ENCODE data around the gene KLHL12. TPM values are rescaled to one million over a fixed set of nuclear protein-coding genes. Genes with fewer than 3 reads are reported as not detected.

KLHL12 gene
- total and polyA plus RNA-seq, 4 donors = 12.4 to 25.6 (median 22.5) TPM

GRCh38 chr1:202964791-202965410 is 37.9 kb upstream of the KLHL12 start:
- Histone ChIP-seq H3K36me3 (ENCODE audit: control insufficient read depth in 4 of 4, insufficient read depth in 4 of 4, low read length in 4 of 4) (peaks cover 0 to 18% (median 7%) of the 10 kb centered on the region in 4 donors), H3K27ac (ENCODE audit: low read depth in 1 of 2, low read length in 1 of 2) (peak overlapping the region in 1 of 2 donors; percentile 97), H3K9ac (ENCODE audit: insufficient read depth in 1 of 2, low read length in 2 of 2) (no peak overlapping the region), H3K4me1 (ENCODE audit: control insufficient read depth in 5 of 5, insufficient read depth in 5 of 5, low read length in 5 of 5) (peaks cover 0 to 19% (median 13%) of the 10 kb centered on the region in 5 donors), H3K4me3 (no peak overlapping the region), H3K9me3 (ENCODE audit: control insufficient read depth in 4 of 4, insufficient read depth in 3 of 4, low read length in 3 of 4) (no peaks in the 10 kb centered on the region), H3K27me3 (ENCODE audit: control insufficient read depth in 3 of 3, insufficient read depth in 3 of 3, low read length in 2 of 3) (no peaks in the 10 kb centered on the region)
- no peak for DNase-seq
- no peak for TF ChIP-seq CTCF (IDR thresholded peaks at IDR 0.05; ENCODE audit: control extremely low read depth, extremely low read depth)
- ATAC-seq (ENCODE audit: insufficient read depth, low FRiP score) = no peak
- 85% methylated on average over 6 of the region's 6 CpGs for WGBS, 2 donors

- no peaks in the 10 kb centered on the region for H3K9me3 ChIP-seq (ENCODE audit: control insufficient read depth in 4 of 4, insufficient read depth in 3 of 4, low read length in 3 of 4)
- H3K4me1 ChIP-seq (ENCODE audit: control insufficient read depth in 5 of 5, insufficient read depth in 5 of 5, low read length in 5 of 5) = peaks cover 0 to 22% (median 7%) of the 10 kb centered on the region in 5 donors
- no peaks in the 10 kb centered on the region for H3K27me3 ChIP-seq (ENCODE audit: control insufficient read depth in 3 of 3, insufficient read depth in 3 of 3, low read length in 2 of 3)
- no peak overlapping the region for H3K4me3 ChIP-seq
- no peak overlapping the region for H3K9ac ChIP-seq (ENCODE audit: insufficient read depth in 1 of 2, low read length in 2 of 2)
- no peak for TF ChIP-seq CTCF (IDR thresholded peaks at IDR 0.05; ENCODE audit: control extremely low read depth, extremely low read depth)
- 92 to 93% methylated on average over 5 of the region's 5 CpGs for WGBS, 2 donors
- peaks cover 0 to 18% (median 9%) of the 10 kb centered on the region in 4 donors for H3K36me3 ChIP-seq (ENCODE audit: control insufficient read depth in 4 of 4, insufficient read depth in 4 of 4, low read length in 4 of 4)
- no peak for DNase-seq
- ATAC-seq (ENCODE audit: insufficient read depth, low FRiP score) = no peak
- no peak overlapping the region for H3K27ac ChIP-seq (ENCODE audit: low read depth in 1 of 2, low read length in 1 of 2)
Measured at GRCh38 chr1:202961220-202961880, 34.3 kb upstream of the KLHL12 start.

GRCh38 chr1:202959276-202959620 is 32.2 kb upstream of the KLHL12 start:
- H3K4me3 ChIP-seq = no peak overlapping the region
- peak overlapping the region in 1 of 2 donors; percentile 37 for H3K27ac ChIP-seq (ENCODE audit: low read depth in 1 of 2, low read length in 1 of 2)
- no peak overlapping the region for H3K9ac ChIP-seq (ENCODE audit: insufficient read depth in 1 of 2, low read length in 2 of 2)
- H3K36me3 ChIP-seq (ENCODE audit: control insufficient read depth in 4 of 4, insufficient read depth in 4 of 4, low read length in 4 of 4) = peaks cover 0 to 15% (median 9%) of the 10 kb centered on the region in 4 donors
- DNase-seq (no peak), ATAC-seq (ENCODE audit: insufficient read depth, low FRiP score) (no peak)
- TF ChIP-seq CTCF (IDR thresholded peaks at IDR 0.05; ENCODE audit: control extremely low read depth, extremely low read depth) = no peak
- peaks cover 0 to 25% (median 6%) of the 10 kb centered on the region in 5 donors for H3K4me1 ChIP-seq (ENCODE audit: control insufficient read depth in 5 of 5, insufficient read depth in 5 of 5, low read length in 5 of 5)
- WGBS, 2 donors = 66 to 93% methylated on average over 1 of the region's 1 CpG
- no peaks in the 10 kb centered on the region for H3K27me3 ChIP-seq (ENCODE audit: control insufficient read depth in 3 of 3, insufficient read depth in 3 of 3, low read length in 2 of 3)
- no peaks in the 10 kb centered on the region for H3K9me3 ChIP-seq (ENCODE audit: control insufficient read depth in 4 of 4, insufficient read depth in 3 of 4, low read length in 3 of 4)
